NK-92 treated with Interleukin-12 subunit alpha and Interleukin-12 subunit beta, amount 100 ng/mL, for 24 hours (cell line): ENCODE results near the gene PUS7L.
"Not testable (repeated sequence)": the region's sequence is repeated elsewhere in the genome, so short reads cannot be mapped to it uniquely, and the experiment has no call there.

Experiments
- DNase-seq: peaks from one replicate; lab custom pipeline; 2025; lab: John Stamatoyannopoulos, UW

Gene PUS7L

GRCh38 chr12:43750814-43751213 lies 7.8 kb downstream of the PUS7L start:
- DNase-seq, result no peak

GRCh38 chr12:43749016-43749415 lies 9.6 kb downstream of the PUS7L start:
- no peak for DNase-seq

GRCh38 chr12:43744826-43745225 lies 13.8 kb downstream of the PUS7L start:
- no peak for DNase-seq

GRCh38 chr12:43742106-43742505 lies 16.5 kb downstream of the PUS7L start:
- no peak for DNase-seq

GRCh38 chr12:43740511-43741100 lies 18.0 kb downstream of the PUS7L start:
- DNase-seq, result no peak

- DNase-seq, result no peak
Measured at GRCh38 chr12:43737646-43738045, 20.9 kb downstream of the PUS7L start.

GRCh38 chr12:43736927-43737440 lies 21.6 kb downstream of the PUS7L start:
- DNase-seq, result no peak

GRCh38 chr12:43733687-43734086 lies 24.9 kb downstream of the PUS7L start:
- no peak for DNase-seq

GRCh38 chr12:43730283-43730682 lies 28.3 kb downstream of the PUS7L start:
- no peak for DNase-seq

GRCh38 chr12:43728698-43729097 lies 29.9 kb downstream of the PUS7L start:
- no peak for DNase-seq

- DNase-seq, result no peak
Measured at GRCh38 chr12:43728117-43728516, 30.5 kb downstream of the PUS7L start.

GRCh38 chr12:43723134-43723533 lies 35.5 kb downstream of the PUS7L start:
- no peak for DNase-seq

- DNase-seq, result no peak
Measured at GRCh38 chr12:43722621-43723020, 36.0 kb downstream of the PUS7L start.

- DNase-seq, result no peak
Measured at GRCh38 chr12:43711348-43711747, 47.2 kb downstream of the PUS7L start.

GRCh38 chr12:43703772-43704171 lies 54.8 kb downstream of the PUS7L start:
- DNase-seq, result not testable (repeated sequence)

GRCh38 chr12:43701194-43701593 lies 57.4 kb downstream of the PUS7L start:
- not testable (repeated sequence) for DNase-seq

GRCh38 chr12:43696154-43696553 lies 62.4 kb downstream of the PUS7L start:
- no peak for DNase-seq

- DNase-seq, result no peak
Measured at GRCh38 chr12:43694879-43695278, 63.7 kb downstream of the PUS7L start.

GRCh38 chr12:43692064-43692463 lies 66.5 kb downstream of the PUS7L start:
- no peak for DNase-seq

- not testable (repeated sequence) for DNase-seq
Measured at GRCh38 chr12:43685491-43685890, 73.1 kb downstream of the PUS7L start.

GRCh38 chr12:43676183-43676813 lies 82.3 kb downstream of the PUS7L start:
- DNase-seq, result no peak

GRCh38 chr12:43675048-43675904 lies 83.3 kb downstream of the PUS7L start:
- DNase-seq, result no peak

GRCh38 chr12:43669373-43669772 lies 89.2 kb downstream of the PUS7L start:
- DNase-seq, result no peak
